ENCODE data around the gene ENTHD1. TPM values are rescaled to one million over a fixed set of nuclear protein-coding genes. Genes with fewer than 3 reads are reported as not detected.
"Not testable (repeated sequence)": the region's sequence is repeated elsewhere in the genome, so short reads cannot be mapped to it uniquely, and the experiment has no call there.

Gene ENTHD1
- total RNA-seq, 2 donors from 2014 or later: 0.31 to 1.5 TPM

DNA sequence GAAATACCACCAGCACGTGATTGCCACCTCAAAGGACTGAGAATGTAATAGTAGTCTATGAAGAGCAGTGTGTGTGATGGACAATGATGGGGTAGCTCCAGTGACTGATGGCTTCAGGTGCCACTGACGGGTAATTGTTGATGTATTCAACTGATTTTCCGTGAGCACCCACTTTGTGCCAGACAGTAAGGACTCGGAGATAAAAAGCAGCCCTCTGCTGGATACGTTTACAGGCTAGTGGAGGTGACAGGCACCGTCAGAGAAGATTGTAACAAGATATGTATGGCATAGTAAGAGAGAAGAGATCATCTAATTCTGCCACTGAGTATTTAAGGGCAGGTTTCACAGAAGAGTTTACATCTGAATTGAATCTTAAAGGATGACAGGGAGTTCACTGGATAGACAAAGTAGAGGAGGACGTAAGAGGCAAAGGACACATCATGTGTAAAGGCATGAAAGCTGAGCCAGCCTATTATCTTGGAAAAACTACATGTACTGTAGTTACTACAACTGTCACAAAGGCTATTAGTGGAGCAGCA lies 1.1 kb upstream of the ENTHD1 start:
- no peak overlapping the region for H3K27ac Mint-ChIP-seq
- H3K36me3 Mint-ChIP-seq: peaks cover 0 to 4% of the 10 kb centered on the region in 2 donors
- ATAC-seq (no peak), DNase-seq (ENCODE audit: low spot score in 2 of 2) (no peak)
- peaks cover 0 to 3% of the 10 kb centered on the region in 2 donors for H3K9me3 Mint-ChIP-seq

DNA sequence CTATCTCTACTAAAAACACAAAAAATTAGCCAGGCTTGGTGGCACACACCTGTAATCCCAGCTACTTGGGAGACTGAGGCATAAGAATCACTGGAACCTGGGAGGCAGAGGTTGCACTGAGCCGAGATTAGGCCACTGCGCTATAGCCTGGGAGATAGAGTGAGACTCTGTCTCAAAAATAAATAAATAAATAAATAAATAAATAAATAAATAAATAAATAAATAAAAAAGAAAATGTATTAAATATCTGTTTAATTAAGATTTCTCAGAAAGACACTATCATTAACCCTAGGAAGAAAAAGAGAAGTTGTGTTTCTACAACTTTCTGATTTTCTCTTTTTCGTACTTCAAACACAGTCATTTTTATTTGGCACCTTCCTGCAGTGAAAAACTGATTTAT lies 3.6 kb downstream of the ENTHD1 start:
- not testable (repeated sequence) for H3K36me3 Mint-ChIP-seq; H3K27ac Mint-ChIP-seq; H3K9me3 Mint-ChIP-seq; DNase-seq (ENCODE audit: low spot score in 2 of 2); ATAC-seq

DNA sequence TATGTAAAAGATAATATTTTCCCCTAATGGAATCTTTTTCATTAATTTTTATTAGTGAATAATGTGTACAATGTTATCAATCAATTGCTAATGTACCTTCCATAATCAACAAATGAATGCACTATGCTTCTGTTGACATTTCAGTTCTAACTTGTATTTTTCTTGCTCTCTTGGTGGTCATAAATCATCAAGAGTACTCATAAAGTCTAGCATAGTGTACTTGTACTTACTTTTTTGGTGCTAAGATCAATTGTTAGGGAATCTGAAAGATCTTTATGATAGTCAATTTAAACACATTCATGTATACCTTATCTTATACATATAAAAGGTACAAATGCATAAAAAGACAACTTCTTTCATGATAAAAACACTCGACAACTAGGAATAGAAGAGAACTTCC lies 10.5 kb downstream of the ENTHD1 start:
- Mint-ChIP-seq H3K9me3 (no peaks in the 10 kb centered on the region), H3K36me3 (no peaks in the 10 kb centered on the region), H3K27ac (no peak overlapping the region)
- no peak for DNase-seq (ENCODE audit: low spot score in 2 of 2)
- ATAC-seq: no peak

DNA sequence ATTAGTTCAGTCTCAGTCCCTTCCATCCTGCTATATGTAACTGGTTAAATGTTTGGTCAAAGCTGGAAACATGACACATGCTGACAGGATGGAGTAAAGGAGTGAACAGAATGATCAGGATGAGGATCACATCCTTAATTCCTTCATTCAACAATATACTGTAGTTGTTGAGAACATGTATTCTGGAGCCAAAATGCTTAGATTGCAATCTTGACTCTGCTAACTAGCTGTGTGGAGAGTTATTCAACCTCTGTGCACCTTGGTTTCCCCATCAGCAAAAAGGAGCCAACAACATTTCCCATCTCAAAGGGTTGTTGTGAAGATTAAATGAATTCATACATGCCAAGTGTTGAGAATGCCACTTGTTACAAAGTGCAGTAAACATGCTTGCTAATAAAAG lies 12.8 kb downstream of the ENTHD1 start:
- H3K27ac Mint-ChIP-seq: no peak overlapping the region
- ATAC-seq (no peak), DNase-seq (ENCODE audit: low spot score in 2 of 2) (no peak)
- H3K36me3 Mint-ChIP-seq: no peaks in the 10 kb centered on the region
- H3K9me3 Mint-ChIP-seq: no peaks in the 10 kb centered on the region

DNA sequence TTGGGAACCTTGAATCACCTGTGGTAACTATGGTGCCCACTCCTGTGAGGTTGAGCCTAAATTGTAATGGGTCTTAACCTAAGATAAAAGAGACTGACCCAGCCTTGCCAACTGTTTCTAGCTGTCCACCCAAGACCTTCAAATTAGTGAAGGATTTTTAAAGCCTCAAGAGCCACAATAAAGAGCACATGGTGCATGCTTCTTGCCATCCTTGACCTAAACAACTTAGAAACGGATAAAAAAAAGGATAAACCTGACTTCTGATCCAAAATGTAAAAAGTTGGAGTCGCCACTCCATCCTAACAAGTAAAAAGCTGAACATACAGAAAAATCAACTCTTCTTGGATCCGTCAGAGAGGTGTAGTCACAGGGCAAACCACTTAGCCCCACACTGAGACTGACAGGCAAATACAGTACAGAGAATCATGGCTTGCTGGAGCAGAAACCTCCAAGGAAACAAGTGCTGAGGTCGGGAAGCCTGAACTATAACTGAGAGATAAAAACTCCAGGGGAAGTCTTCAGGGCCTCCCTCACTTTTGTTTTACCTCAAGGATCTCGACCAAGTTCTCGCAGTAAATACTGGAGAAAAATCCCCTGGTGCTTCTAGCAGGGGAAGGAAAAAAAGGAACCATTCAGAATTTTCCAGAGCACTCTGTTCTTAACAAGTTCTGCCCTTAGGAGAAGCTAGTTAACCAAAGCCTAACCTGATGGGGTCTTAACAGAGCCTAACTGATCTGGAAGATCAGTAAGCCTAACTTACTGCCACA lies 16.3 kb downstream of the ENTHD1 start:
- ATAC-seq (no peak), DNase-seq (ENCODE audit: low spot score in 2 of 2) (no peak)
- peak overlapping the region in 1 of 2 donors; percentile 14 for H3K27ac Mint-ChIP-seq
- no peaks in the 10 kb centered on the region for H3K36me3 Mint-ChIP-seq
- peaks cover 0 to 4% of the 10 kb centered on the region in 2 donors for H3K9me3 Mint-ChIP-seq

DNA sequence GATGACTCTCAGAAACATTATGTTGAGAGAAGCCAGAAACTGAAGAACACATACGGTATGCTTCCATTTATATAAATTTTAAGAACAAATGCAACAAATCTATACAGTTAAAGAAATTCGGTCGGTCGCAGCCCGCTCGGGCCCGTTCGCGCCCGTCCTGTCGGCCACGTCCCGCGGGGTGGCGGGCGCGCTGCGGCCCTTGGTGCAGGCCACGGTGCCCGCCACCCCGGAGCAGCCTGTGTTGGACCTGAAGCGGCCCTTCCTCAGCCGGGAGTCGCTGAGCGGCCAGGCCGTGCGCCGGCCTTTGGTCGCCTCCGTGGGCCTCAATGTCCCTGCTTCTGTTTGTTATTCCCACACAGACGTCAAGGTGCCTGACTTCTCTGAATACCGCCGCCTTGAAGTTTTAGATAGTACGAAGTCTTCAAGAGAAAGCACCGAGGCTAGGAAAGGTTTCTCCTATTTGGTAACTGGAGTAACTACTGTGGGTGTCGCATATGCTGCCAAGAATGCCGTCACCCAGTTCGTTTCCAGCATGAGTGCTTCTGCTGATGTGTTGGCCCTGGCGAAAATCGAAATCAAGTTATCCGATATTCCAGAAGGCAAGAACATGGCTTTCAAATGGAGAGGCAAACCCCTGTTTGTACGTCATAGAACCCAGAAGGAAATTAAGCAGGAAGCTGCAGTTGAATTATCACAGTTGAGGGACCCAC lies 18.2 kb downstream of the ENTHD1 start:
- not testable (repeated sequence) for H3K27ac Mint-ChIP-seq; DNase-seq (ENCODE audit: low spot score in 2 of 2); H3K36me3 Mint-ChIP-seq; ATAC-seq; H3K9me3 Mint-ChIP-seq

DNA sequence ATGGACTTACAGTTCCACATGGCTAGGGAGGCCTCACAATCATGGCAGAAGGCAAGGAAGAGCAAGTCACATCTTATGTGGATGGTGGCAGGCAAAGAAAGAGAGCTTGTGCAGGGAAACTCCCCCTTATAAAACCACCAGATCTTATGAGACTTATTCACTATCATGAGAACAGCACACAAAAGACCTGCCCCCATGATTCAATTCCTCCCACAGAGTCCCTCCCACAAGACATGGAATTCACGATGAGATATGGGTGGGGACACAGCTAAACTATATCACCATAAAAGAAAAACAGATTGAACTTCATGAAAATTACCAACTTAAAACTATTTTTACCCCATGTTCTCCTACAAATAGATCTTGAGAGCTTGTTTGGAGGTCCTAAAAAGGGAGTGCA lies 19.6 kb downstream of the ENTHD1 start:
- Mint-ChIP-seq H3K9me3 (peaks cover 0 to 4% of the 10 kb centered on the region in 2 donors), H3K36me3 (peaks cover 0 to 3% of the 10 kb centered on the region in 2 donors), H3K27ac (no peak overlapping the region)
- ATAC-seq (peak in 1 of 2 donors; percentile 59), DNase-seq (ENCODE audit: low spot score in 2 of 2) (no peak)

DNA sequence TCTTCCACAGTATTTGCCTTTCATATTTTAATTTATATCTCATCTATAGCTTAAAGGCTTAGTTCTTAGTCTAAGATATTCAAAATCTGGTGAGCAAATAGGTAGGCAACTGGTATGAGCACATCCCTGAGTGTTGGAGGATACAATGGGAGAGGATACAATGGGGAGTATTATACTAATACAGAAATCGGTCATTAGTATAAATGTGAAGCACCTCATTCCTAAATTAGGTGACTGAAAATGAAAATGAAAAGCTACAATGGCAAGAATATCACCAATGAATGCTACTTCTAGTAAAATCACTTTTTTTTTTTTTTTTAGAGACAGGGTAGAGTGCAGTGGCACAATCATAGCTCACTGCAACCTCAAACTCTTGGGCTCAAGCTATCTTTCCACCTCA lies 21.0 kb downstream of the ENTHD1 start:
- ATAC-seq: no peak
- DNase-seq (ENCODE audit: low spot score in 2 of 2): no peak
- Mint-ChIP-seq H3K36me3 (peaks cover 0 to 7% of the 10 kb centered on the region in 2 donors), H3K9me3 (peaks cover 0 to 4% of the 10 kb centered on the region in 2 donors), H3K27ac (no peak overlapping the region)

DNA sequence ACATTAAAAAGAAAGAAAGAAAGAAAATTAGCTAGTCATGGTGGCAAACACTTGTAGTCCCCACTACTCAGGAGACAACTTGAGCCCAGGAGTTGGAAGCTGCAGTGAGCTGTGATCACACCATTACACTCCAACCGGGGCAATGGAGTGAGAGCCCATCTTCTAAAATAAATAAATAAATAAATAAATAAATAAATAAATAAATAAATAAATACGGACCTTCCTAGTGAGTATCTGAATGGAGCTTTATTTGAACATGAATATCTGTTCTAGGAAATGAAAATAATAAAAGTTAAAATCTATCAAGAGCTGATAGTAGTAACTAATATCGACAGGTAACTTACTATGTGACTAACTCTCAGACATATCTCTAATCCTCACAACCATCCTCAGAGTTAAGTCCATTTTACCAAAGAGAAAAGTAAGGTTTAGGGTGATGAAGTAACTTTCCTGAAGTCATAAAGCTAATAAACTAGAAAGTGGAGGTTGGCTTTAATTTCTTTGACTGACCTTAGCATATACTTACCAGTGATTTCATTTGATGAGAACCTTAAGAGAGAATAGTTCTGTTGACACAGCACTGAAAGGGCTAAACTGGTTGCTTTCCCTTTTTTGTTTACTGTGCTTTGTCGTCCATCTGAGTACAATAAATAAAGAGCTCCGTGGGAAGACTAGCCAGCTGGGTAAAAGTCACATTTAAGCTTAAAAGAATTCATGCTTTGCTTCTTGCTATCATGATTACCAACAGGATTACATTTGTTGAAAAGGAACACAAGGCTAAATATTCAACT lies 22.4 kb downstream of the ENTHD1 start:
- Mint-ChIP-seq H3K36me3 (peaks cover 0 to 7% of the 10 kb centered on the region in 2 donors), H3K27ac (no peak overlapping the region), H3K9me3 (peaks cover 0 to 4% of the 10 kb centered on the region in 2 donors)
- no peak for ATAC-seq
- no peak for DNase-seq (ENCODE audit: low spot score in 2 of 2)

DNA sequence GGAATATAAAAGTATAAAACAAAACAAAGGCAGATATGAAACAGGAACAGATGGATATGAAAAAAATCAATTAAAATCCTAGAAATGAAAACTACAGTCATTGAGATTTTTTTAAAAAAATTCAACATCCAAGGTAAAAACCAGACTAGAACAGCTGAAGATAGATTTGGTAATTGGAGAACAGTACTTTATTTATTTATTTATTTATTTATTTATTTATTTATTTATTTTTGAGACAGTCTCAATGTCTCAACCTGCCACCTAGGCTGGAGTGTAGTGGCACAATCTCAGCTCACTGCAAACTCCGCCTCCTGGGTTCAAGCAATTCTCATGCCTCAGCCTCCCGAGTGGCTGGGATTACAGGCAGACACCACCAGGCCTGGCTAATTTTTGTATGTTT lies 23.8 kb downstream of the ENTHD1 start:
- DNase-seq (ENCODE audit: low spot score in 2 of 2); H3K9me3 Mint-ChIP-seq; H3K36me3 Mint-ChIP-seq; H3K27ac Mint-ChIP-seq; ATAC-seq: not testable (repeated sequence)

DNA sequence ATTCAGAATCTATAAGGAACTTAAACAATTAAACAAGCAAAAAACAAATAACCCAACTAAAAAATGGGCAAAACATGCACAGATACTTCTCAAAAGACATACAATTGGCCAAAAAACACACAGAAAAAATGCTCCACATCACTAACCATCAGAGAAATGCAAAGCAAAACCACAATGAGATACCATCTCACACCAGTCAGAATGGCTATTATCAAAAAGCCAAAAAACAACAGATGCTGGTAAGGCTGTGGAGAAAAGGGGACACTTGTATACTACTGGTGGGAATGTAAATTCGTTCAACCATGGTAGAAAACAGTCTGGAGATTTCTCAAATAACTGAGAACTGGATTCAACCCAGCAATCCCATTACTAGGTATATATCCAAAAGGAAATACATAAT lies 24.8 kb downstream of the ENTHD1 start:
- ATAC-seq: no peak
- Mint-ChIP-seq H3K9me3 (peaks cover 0 to 2% of the 10 kb centered on the region in 2 donors), H3K36me3 (peaks cover 0 to 7% of the 10 kb centered on the region in 2 donors), H3K27ac (no peak overlapping the region)
- DNase-seq (ENCODE audit: low spot score in 2 of 2): no peak

DNA sequence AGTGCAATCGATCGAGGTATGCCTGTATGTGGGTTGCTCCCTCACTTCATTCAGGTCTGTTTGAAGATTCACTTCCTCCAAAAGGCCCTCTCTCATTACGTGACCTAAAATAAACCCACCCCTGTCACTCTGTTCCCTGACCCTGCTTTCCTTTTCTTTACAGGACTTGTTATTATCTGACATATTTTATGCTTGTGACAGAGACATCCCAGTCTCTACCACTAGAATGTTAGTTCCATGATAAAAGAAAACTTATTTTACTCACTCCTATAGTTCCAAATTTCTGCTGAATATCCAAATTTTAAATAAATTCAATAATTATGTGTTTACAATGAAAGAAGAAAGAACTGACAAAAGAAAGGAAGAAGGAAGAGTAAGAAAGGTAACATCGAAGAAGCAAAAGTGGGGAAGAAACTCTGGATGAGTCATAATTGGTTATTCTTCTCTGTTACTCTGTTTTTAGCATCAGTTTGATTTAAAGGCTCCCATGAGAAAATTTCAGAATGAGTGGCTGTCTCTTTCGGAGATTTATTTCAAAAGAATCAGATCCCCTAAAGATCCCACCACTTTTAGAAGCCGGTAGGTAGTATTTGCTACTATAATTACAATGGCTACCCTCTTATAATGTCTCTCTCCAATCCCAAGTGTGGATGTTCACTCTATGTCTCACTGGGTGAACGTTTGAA lies 33.5 kb downstream of the ENTHD1 start:
- DNase-seq (ENCODE audit: low spot score in 2 of 2): no peak
- Mint-ChIP-seq H3K36me3 (no peaks in the 10 kb centered on the region), H3K9me3 (no peaks in the 10 kb centered on the region), H3K27ac (peak overlapping the region in 1 of 2 donors; percentile 63)
- ATAC-seq: peak; percentile 82 to 85

DNA sequence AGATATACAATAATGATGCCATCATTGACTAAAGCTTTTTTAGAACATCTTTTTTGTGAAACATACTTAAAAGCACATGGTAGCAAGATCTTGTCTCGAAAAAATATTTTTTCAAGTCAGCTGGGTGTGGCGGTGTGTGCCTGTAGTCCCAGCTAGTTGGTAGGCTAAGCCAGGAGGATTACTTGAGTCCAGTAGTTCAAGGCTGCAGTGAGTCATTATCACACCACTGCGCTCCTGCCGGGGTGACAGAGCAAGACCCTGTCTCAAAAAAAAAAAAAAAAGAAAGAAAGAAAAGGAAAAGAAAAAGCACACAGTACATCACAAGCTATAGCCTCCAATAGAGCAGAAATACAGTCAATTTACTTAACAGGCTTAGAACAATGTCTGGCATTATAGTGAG lies 37.0 kb downstream of the ENTHD1 start:
- ATAC-seq (no peak), DNase-seq (ENCODE audit: low spot score in 2 of 2) (no peak)
- no peaks in the 10 kb centered on the region for H3K9me3 Mint-ChIP-seq
- no peak overlapping the region for H3K27ac Mint-ChIP-seq
- H3K36me3 Mint-ChIP-seq: no peaks in the 10 kb centered on the region

DNA sequence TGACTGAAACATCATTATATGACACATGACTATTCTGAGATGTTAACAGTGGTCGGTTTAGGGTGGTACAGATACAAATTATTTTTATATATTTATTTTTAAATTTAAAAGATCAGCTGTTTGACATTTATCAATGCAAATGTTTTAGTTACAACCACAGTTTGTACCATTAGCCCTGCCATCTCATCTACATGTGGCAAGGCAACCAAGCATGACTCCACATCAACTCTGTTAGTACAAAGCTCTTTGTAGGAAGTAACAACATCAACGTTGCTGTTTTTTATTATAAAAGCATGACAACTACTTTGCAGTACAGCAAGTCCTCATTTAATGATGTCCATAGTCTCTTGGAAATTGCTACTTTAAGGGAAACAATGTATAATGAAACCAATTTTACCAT lies 40.8 kb downstream of the ENTHD1 start:
- Mint-ChIP-seq H3K36me3 (no peaks in the 10 kb centered on the region), H3K27ac (no peak overlapping the region), H3K9me3 (no peaks in the 10 kb centered on the region)
- DNase-seq (ENCODE audit: low spot score in 2 of 2): no peak
- ATAC-seq: no peak

DNA sequence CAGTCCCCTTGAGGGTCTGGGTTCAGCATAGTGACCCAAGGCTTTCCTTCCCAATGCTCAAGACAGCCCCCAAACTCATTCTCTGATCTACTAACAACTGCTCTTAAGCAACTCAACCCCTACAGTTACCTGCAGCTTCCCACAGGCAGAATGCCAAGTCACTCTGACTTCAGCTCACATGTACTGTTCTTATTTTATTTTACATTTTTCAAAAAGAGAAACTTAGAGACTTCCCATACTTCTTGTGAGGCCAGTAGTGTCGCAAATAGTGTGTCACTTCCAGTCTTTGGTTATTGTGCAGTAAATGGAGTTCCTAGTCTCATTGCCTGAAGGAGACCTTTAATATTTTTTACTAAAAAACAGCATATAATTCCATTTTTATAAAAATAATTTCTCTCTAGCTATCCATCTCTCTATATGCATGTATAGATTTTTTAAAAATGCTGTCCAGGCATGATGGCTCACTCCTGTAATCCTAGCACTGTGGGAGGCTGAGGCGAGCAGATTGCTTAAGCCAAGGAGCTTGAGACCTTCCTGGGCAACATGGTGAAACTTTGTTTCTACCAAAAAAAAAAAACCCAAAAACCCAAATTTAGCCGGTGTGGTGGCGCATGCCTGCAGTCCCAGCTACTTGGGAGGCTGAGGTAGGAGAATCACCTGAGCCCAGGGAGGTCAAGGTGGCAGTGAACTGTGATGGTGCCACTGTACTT lies 41.8 kb downstream of the ENTHD1 start:
- no peaks in the 10 kb centered on the region for H3K36me3 Mint-ChIP-seq
- no peak for DNase-seq (ENCODE audit: low spot score in 2 of 2)
- no peaks in the 10 kb centered on the region for H3K9me3 Mint-ChIP-seq
- no peak for ATAC-seq
- H3K27ac Mint-ChIP-seq: peak overlapping the region in 1 of 2 donors; percentile 37

DNA sequence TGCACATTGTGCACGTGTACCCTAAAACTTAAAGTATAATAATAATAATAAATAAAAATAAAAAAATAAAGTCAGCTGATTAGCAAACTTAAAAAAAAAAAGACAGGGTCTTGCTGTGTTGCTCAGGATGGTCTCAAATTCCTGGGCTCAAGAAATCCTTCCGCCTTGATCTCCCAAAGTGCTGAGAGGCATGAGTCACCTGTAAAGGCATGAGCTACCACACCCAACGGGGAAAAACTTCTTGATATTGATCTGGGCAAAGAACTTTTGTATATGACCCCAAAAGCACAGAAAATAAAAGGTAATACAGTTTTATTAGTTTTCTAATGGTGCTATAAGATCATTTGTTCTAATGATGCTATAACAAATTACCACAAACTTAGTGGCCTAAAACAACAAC lies 46.1 kb downstream of the ENTHD1 start:
- Mint-ChIP-seq H3K36me3 (no peaks in the 10 kb centered on the region), H3K27ac (no peak overlapping the region), H3K9me3 (peaks cover 0 to 3% of the 10 kb centered on the region in 2 donors)
- ATAC-seq (no peak), DNase-seq (ENCODE audit: low spot score in 2 of 2) (no peak)

All from activated naive CD4-positive, alpha-beta T cell treated with anti-CD3 and anti-CD28 coated beads, Interleukin-2, amount 50 U/mL, for 72 hours (primary cell).